Endothelial cell of umbilical vein (primary cell): Measurements from ENCODE around the gene KCNE2. TPM values are rescaled to one million over a fixed set of nuclear protein-coding genes. Genes with fewer than 3 reads are reported as not detected.

Source experiments
- BruUV-seq: library from RNA; stranded (reverse); fragments of 400-500 nt; replicated peaks from 2 replicates; lab custom pipeline; 2021; lab: Mats Ljungman, UMichigan
- CTCF ChIA-PET: fragments of 300-600, 350-600 bp; sonication (Branson Sonifier 250); formaldehyde crosslinking; loops from one replicate; lab custom pipeline; 2021; ENCODE audit warnings: antibody characterized with exemption, inconsistent platforms; lab: Charles Lee
- POLR2A ChIA-PET: fragments of 300-600, 350-600 bp; sonication (Branson Sonifier 250); formaldehyde crosslinking; loops from one replicate; lab custom pipeline; 2021; ENCODE audit warnings: antibody characterized with exemption, inconsistent platforms; lab: Charles Lee
- DNase-seq: peaks from one replicate; pipeline ENCODE4 v3.0.0-alpha.2; 2011; ENCODE audit warnings: low read depth, low spot score
- FAIRE-seq: peaks from 2 replicates; lab custom pipeline; 2011; peaks lifted over from hg19 to GRCh38; lab: Jason Lieb, UNC
- H2AFZ ChIP-seq: 2 replicates; pipeline ENCODE4 v1.6.0; 2012; ENCODE audit warnings: low read depth, low read length, control low read depth, inconsistent platforms
- H3K27ac ChIP-seq: 2 replicates; pipeline ENCODE4 v1.5.1; 2011; ENCODE audit warnings: low read depth, mild to moderate bottlenecking, control low read depth, low read length, moderate library complexity; ENCODE audit not compliant: insufficient read depth
- H3K27me3 ChIP-seq, 2 experiments: 2 replicates each; pipeline versions ENCODE4 v1.6.0 to v1.6.1; 2011; ENCODE audit warnings: low read length in 2 of 2, mixed read lengths in 1 of 2; ENCODE audit not compliant: control insufficient read depth in 2 of 2, insufficient read depth in 2 of 2
- H3K36me3 ChIP-seq, 2 experiments: 2 replicates in 1 of 2; 3 replicates in 1 of 2; pipeline ENCODE4 v1.5.1; 2011; ENCODE audit warnings: low read length in 2 of 2, mild to moderate bottlenecking in 1 of 2, moderate library complexity in 1 of 2; ENCODE audit not compliant: control insufficient read depth in 2 of 2, insufficient read depth in 2 of 2; ENCODE audit errors: extremely low read depth in 1 of 2
- H3K4me1 ChIP-seq: 3 replicates; pipeline ENCODE4 v1.5.1; 2011; ENCODE audit warnings: mild to moderate bottlenecking, low read length; ENCODE audit not compliant: control insufficient read depth, insufficient read depth; ENCODE audit errors: extremely low read depth
- H3K4me2 ChIP-seq: 2 replicates; pipeline ENCODE4 v1.6.1; 2011; ENCODE audit warnings: low read length, control low read depth, mixed read lengths; ENCODE audit not compliant: insufficient read depth
- H3K4me3 ChIP-seq, 3 experiments: fragments of 200-600 bp in 1 of 3; sonication (generic), shearing (Covaris generic) in 1 of 3; replicated peaks in 1 of 3; 2 replicates each; pipeline ENCODE4 v1.5.1; 2011 to 2016; ENCODE audit warnings: control low read depth in 3 of 3, low read length in 3 of 3, mild to moderate bottlenecking in 2 of 3, inconsistent platforms in 1 of 3, low read depth in 1 of 3, moderate library complexity in 1 of 3; ENCODE audit not compliant: insufficient read depth in 1 of 3
- H3K79me2 ChIP-seq: 2 replicates; pipeline ENCODE4 v1.6.0; 2012; ENCODE audit warnings: low read length, inconsistent platforms; ENCODE audit not compliant: control insufficient read depth, insufficient read depth
- H3K9ac ChIP-seq: replicated peaks from 2 replicates; pipeline ENCODE3; 2011; ENCODE audit warnings: low read length, control low read depth; ENCODE audit not compliant: insufficient read depth; ENCODE audit errors: extremely low read depth
- H3K9me1 ChIP-seq: replicated peaks from 3 replicates; pipeline ENCODE4 v1.6.0; 2011; ENCODE audit warnings: mild to moderate bottlenecking, low read length; ENCODE audit not compliant: control insufficient read depth, insufficient read depth; ENCODE audit errors: extremely low read depth
- H3K9me3 ChIP-seq: replicated peaks from 2 replicates; pipeline ENCODE4 v1.5.1; 2012; ENCODE audit warnings: low read length, inconsistent platforms; ENCODE audit not compliant: control insufficient read depth, insufficient read depth
- H4K20me1 ChIP-seq: replicated peaks from 2 replicates; pipeline ENCODE3; 2011; ENCODE audit warnings: mild to moderate bottlenecking, low read length; ENCODE audit not compliant: control insufficient read depth, insufficient read depth; ENCODE audit errors: extremely low read depth
- CTCF ChIP-seq, 2 donors: IDR thresholded peaks; 1 replicate in 1 of 2; 2 replicates in 1 of 2; pipeline ENCODE4 v1.5.1; 2011; ENCODE audit warnings: low read length in 2 of 2, mild to moderate bottlenecking in 2 of 2, moderate library complexity in 2 of 2, control low read depth in 1 of 2, inconsistent platforms in 1 of 2, low read depth in 1 of 2; ENCODE audit not compliant: insufficient read depth in 1 of 2; ENCODE audit errors: extremely low read depth in 1 of 2
- EZH2 ChIP-seq: IDR thresholded peaks from 2 replicates; pipeline ENCODE4 v1.6.1; 2012; ENCODE audit warnings: borderline replicate concordance, low read depth, mild to moderate bottlenecking, moderate library complexity, low read length, inconsistent platforms; ENCODE audit not compliant: severe bottlenecking
- FOS ChIP-seq: IDR thresholded peaks from 2 replicates; pipeline ENCODE4 v1.6.1; 2011; ENCODE audit warnings: mild to moderate bottlenecking, low read length, moderate library complexity, borderline replicate concordance; ENCODE audit not compliant: insufficient read depth
- GATA2 ChIP-seq: IDR thresholded peaks from 2 replicates; pipeline ENCODE4 v1.7.0; 2011; ENCODE audit warnings: low read depth, mild to moderate bottlenecking, moderate library complexity, mixed read lengths, low read length; ENCODE audit not compliant: insufficient read length, insufficient read depth
- JUN ChIP-seq: IDR thresholded peaks from 2 replicates; pipeline ENCODE4 v1.6.1; 2011; ENCODE audit warnings: borderline replicate concordance, low read depth; ENCODE audit not compliant: insufficient read length, insufficient read depth
- MYC ChIP-seq: IDR thresholded peaks from one replicate; pipeline ENCODE4 v1.6.1; 2011; ENCODE audit warnings: mild to moderate bottlenecking, low read depth, low read length
- POLR2A ChIP-seq: IDR thresholded peaks from 2 replicates; pipeline ENCODE4 v1.6.1; 2012; ENCODE audit warnings: low read depth, mild to moderate bottlenecking, control low read depth, low read length
- POLR2AphosphoS5 ChIP-seq: IDR thresholded peaks from 2 replicates; pipeline ENCODE4 v1.6.1; 2012; ENCODE audit warnings: low read depth, mild to moderate bottlenecking, control low read depth, low read length, moderate library complexity; ENCODE audit not compliant: insufficient read depth
- dilution Hi-C: fragments of 300-500 bp; cut with MboI; formaldehyde crosslinking; loops from one replicate; pipeline ENCODE4 v1.15.0; 2019; ENCODE audit warnings: low sequenced_read_pairs; ENCODE audit not compliant: extremely low pct_ligation_motif_present
- intact Hi-C: fragments of 100-400 bp; cut with micrococcal nuclease; formaldehyde crosslinking; loops from one replicate; pipeline ENCODE4 v1.10.0; 2022
- polyA plus RNA-seq, 4 experiments: library from polyadenylated mRNA; depleted of rRNA in 3 of 4; stranded (reverse) in 3 of 4; unstranded in 1 of 4; fragments of >200 nt; gene quantifications; 2 replicates each; pipeline versions ENCODE4 v1.2.1 to v1.2.3, GENCODE V29; 2011 to 2012; ENCODE audit warnings: missing spikeins in 1 of 4
- total RNA-seq: library from RNA; stranded (reverse); gene quantifications from 2 replicates; pipeline ENCODE4 v1.2.3, GENCODE V29; 2021
- TF ChIP-seq, protein P1 (sequence below): IDR thresholded peaks from 2 replicates; pipeline ENCODE4 v1.6.1; 2011; ENCODE audit not compliant: insufficient read depth, insufficient read length

Gene KCNE2
- total and polyA plus RNA-seq, 2 donors (not counting 3 experiments of a cell fraction or from before 2014, with no cell fraction given) = not detected

- Histone ChIP-seq H3K27ac (no peak overlapping the region), H3K36me3 (no peaks in the 10 kb centered on the region), H2AFZ (no peak overlapping the region), H3K27me3 (peaks cover 11 to 22% of the 10 kb centered on the region in 2 experiments), H3K4me2 (no peak overlapping the region), H4K20me1 (no peaks in the 10 kb centered on the region), H3K9ac (no peak overlapping the region), H3K9me1 (no peaks in the 10 kb centered on the region), H3K9me3 (no peaks in the 10 kb centered on the region), H3K79me2 (no peaks in the 10 kb centered on the region), H3K4me1 (no peaks in the 10 kb centered on the region), H3K4me3 (no peak overlapping the region)
- FAIRE-seq = no peak
- dilution Hi-C loops = no loop called here
- TF ChIP-seq FOS (no peak), CTCF (IDR thresholded peaks at IDR 0.05; ENCODE audit: extremely low read depth in 1 of 2, insufficient read depth in 1 of 2, low read depth in 1 of 2, low read length in 2 of 2) (no peak), POLR2A (no peak), GATA2 (no peak), JUN (no peak), MYC (no peak), POLR2AphosphoS5 (no peak), EZH2 (no peak)
- TF ChIP-seq, protein P1, sequence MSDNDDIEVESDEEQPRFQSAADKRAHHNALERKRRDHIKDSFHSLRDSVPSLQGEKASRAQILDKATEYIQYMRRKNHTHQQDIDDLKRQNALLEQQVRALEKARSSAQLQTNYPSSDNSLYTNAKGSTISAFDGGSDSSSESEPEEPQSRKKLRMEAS = no peak
- ChIA-PET CTCF (interaction anchor here (1.2 to 22.9 kb wide), 4 partner anchors 9 to 433 kb away, joined by 3 to 867 read pairs (median 16); no protein-coding TSS in a partner anchor), POLR2A (no interaction called here)
- DNase-seq = no peak
- intact Hi-C loops = no loop called here
- BruUV-seq = no TSS peak
Observed at GRCh38 chr21:34354836-34355235, 9.0 kb upstream of the KCNE2 start.
